H9 (cell line): ENCODE results near the gene NSFL1C. TPM values are rescaled to one million over a fixed set of nuclear protein-coding genes. Genes with fewer than 3 reads are reported as not detected.

ENCODE experiments used
- DNase-seq: peaks from one replicate; pipeline ENCODE4 v3.0.0-alpha.2; 2017
- H2AFZ ChIP-seq: one replicate; pipeline ENCODE4 v1.6.1; 2013; ENCODE audit warnings: mild to moderate bottlenecking, low read length, control low read depth, moderate library complexity
- H2AK5ac ChIP-seq: 2 replicates; pipeline ENCODE4 v1.6.1; 2013; ENCODE audit warnings: low read length, control low read depth, mixed read lengths; ENCODE audit not compliant: insufficient read length
- H2BK120ac ChIP-seq: one replicate; pipeline ENCODE4 v1.6.1; 2013; ENCODE audit warnings: low read depth, mild to moderate bottlenecking, low read length, control low read depth, inconsistent platforms; ENCODE audit not compliant: poor library complexity, severe bottlenecking
- H2BK12ac ChIP-seq: 2 replicates; pipeline ENCODE4 v1.6.1; 2013; ENCODE audit warnings: low read length, control low read depth, mixed read lengths, low read depth; ENCODE audit not compliant: insufficient read length
- H2BK15ac ChIP-seq: 2 replicates; pipeline ENCODE4 v1.6.1; 2013; ENCODE audit warnings: low read depth, low read length, control low read depth
- H2BK20ac ChIP-seq: one replicate; pipeline ENCODE4 v1.6.1; 2013; ENCODE audit warnings: low read depth, mild to moderate bottlenecking, low read length, control low read depth, inconsistent platforms; ENCODE audit not compliant: poor library complexity, severe bottlenecking
- H2BK5ac ChIP-seq: 2 replicates; pipeline ENCODE4 v1.6.1; 2013; ENCODE audit warnings: low read length, control low read depth, mixed read lengths; ENCODE audit not compliant: insufficient read length
- H3K14ac ChIP-seq: 2 replicates; pipeline ENCODE4 v1.6.1; 2013; ENCODE audit warnings: low read length, control low read depth; ENCODE audit not compliant: insufficient read depth
- H3K18ac ChIP-seq: 2 replicates; pipeline ENCODE4 v1.6.1; 2013; ENCODE audit warnings: low read depth, mild to moderate bottlenecking, mixed read lengths, low read length, control low read depth; ENCODE audit not compliant: insufficient read length
- H3K23ac ChIP-seq: 2 replicates; pipeline ENCODE4 v1.6.1; 2013; ENCODE audit warnings: low read length, control low read depth, mixed read lengths, low read depth; ENCODE audit not compliant: insufficient read length
- H3K23me2 ChIP-seq: 2 replicates; pipeline ENCODE4 v1.6.1; 2013; ENCODE audit warnings: low read depth, mild to moderate bottlenecking, mixed read lengths, low read length, control low read depth; ENCODE audit not compliant: insufficient read length, poor library complexity, severe bottlenecking
- H3K27ac ChIP-seq: 2 replicates; pipeline ENCODE4 v1.5.1; 2013; ENCODE audit warnings: low read length, control low read depth, mixed read lengths, low read depth; ENCODE audit not compliant: insufficient read length
- H3K27me3 ChIP-seq: 2 replicates; pipeline ENCODE4 v1.6.1; 2013; ENCODE audit warnings: low read length, control low read depth, inconsistent platforms; ENCODE audit not compliant: insufficient read depth
- H3K4ac ChIP-seq: 2 replicates; pipeline ENCODE4 v1.6.1; 2013; ENCODE audit warnings: low read depth, mild to moderate bottlenecking, control low read depth, inconsistent platforms, low read length, moderate library complexity
- H3K4me1 ChIP-seq: 2 replicates; pipeline ENCODE4 v1.6.1; 2013; ENCODE audit warnings: low read length, control low read depth, inconsistent platforms; ENCODE audit not compliant: insufficient read depth
- H3K4me2 ChIP-seq: 2 replicates; pipeline ENCODE4 v1.6.1; 2013; ENCODE audit warnings: low read length, control low read depth, mixed read lengths; ENCODE audit not compliant: insufficient read length, insufficient read depth
- H3K56ac ChIP-seq: 2 replicates; pipeline ENCODE4 v1.6.1; 2013; ENCODE audit warnings: low read depth, mild to moderate bottlenecking, mixed read lengths, low read length, control low read depth; ENCODE audit not compliant: insufficient read length
- H3K79me1 ChIP-seq: 2 replicates; pipeline ENCODE4 v1.6.1; 2013; ENCODE audit warnings: low read depth, mild to moderate bottlenecking, moderate library complexity, low read length, control low read depth, inconsistent platforms; ENCODE audit not compliant: insufficient read depth, poor library complexity, severe bottlenecking
- H3K79me2 ChIP-seq: 2 replicates; pipeline ENCODE4 v1.6.1; 2013; ENCODE audit warnings: low read length, control low read depth, inconsistent platforms; ENCODE audit not compliant: insufficient read depth
- H3K9ac ChIP-seq: 2 replicates; pipeline ENCODE4 v1.6.1; 2013; ENCODE audit warnings: low read length, control low read depth, mixed read lengths; ENCODE audit not compliant: insufficient read length; ENCODE audit errors: extremely low read depth
- H3K9me3 ChIP-seq: one replicate; pipeline ENCODE4 v1.6.1; 2013; ENCODE audit warnings: low read depth, low read length, inconsistent platforms; ENCODE audit not compliant: control insufficient read depth
- H3T11ph ChIP-seq: one replicate; pipeline ENCODE4 v1.6.1; 2013; ENCODE audit warnings: mild to moderate bottlenecking, low read length, control low read depth, inconsistent platforms
- H4K20me1 ChIP-seq: one replicate; pipeline ENCODE4 v1.6.1; 2013; ENCODE audit not compliant: control insufficient read depth, insufficient read length, insufficient read depth
- H4K5ac ChIP-seq: 2 replicates; pipeline ENCODE4 v1.6.1; 2013; ENCODE audit warnings: low read depth, mild to moderate bottlenecking, mixed read lengths, low read length, control low read depth; ENCODE audit not compliant: insufficient read length
- H4K8ac ChIP-seq: replicated peaks from 2 replicates; pipeline ENCODE4 v1.6.1; 2013; ENCODE audit warnings: low read length, control low read depth, mixed read lengths, low read depth; ENCODE audit not compliant: insufficient read length
- H4K91ac ChIP-seq: 2 replicates; pipeline ENCODE4 v1.6.1; 2013; ENCODE audit warnings: low read depth, mild to moderate bottlenecking, moderate library complexity, mixed read lengths, low read length, control low read depth; ENCODE audit not compliant: insufficient read length
- H3K27ac Mint-ChIP-seq, 3 experiments: 2 replicates in 2 of 3; 3 replicates in 1 of 3; pipeline ENCODE4 v1.8.0; 2020 to 2021; ENCODE audit warnings: mixed read lengths in 3 of 3, mild to moderate bottlenecking in 1 of 3, moderate library complexity in 1 of 3
- H3K27me3 Mint-ChIP-seq: 2 replicates; pipeline ENCODE4 v1.8.0; 2021; ENCODE audit warnings: low read depth, mild to moderate bottlenecking, moderate library complexity, mixed read lengths
- H3K36me3 Mint-ChIP-seq, 3 experiments: 2 replicates in 2 of 3; 3 replicates in 1 of 3; pipeline ENCODE4 v1.8.0; 2020 to 2021; ENCODE audit warnings: low read depth in 3 of 3, mixed read lengths in 3 of 3; ENCODE audit not compliant: insufficient read depth in 1 of 3
- H3K4me1 Mint-ChIP-seq, 2 experiments: 2 replicates each; pipeline ENCODE4 v1.8.0; 2020; ENCODE audit warnings: mixed read lengths in 2 of 2
- H3K4me3 Mint-ChIP-seq, 2 experiments: 2 replicates in 1 of 2; 3 replicates in 1 of 2; pipeline ENCODE4 v1.8.0; 2020 to 2021; ENCODE audit warnings: mild to moderate bottlenecking in 2 of 2, mixed read lengths in 2 of 2, moderate library complexity in 1 of 2
- H3K9me3 Mint-ChIP-seq, 2 experiments: 2 replicates in 1 of 2; 3 replicates in 1 of 2; pipeline ENCODE4 v1.8.0; 2020; ENCODE audit warnings: mild to moderate bottlenecking in 2 of 2, mixed read lengths in 2 of 2, moderate library complexity in 1 of 2
- CTCF ChIP-seq: fragments of 200-600 bp; sonication (generic); conservative IDR thresholded peaks from 3 replicates; pipeline ENCODE4 v1.8.0; 2021; ENCODE audit warnings: antibody characterized with exemption, mild to moderate bottlenecking
- whole genome bisulfite sequencing: extraction: QIAGEN DNeasy Blood & Tissue Kit; methylation state at CpG from one replicate; pipeline ENCODE4 v1.1.7; 2013; ENCODE audit warnings: missing lambda C conversion rate, low lambda C conversion rate, mixed read lengths; ENCODE audit not compliant: insufficient read length; ENCODE audit errors: extremely low coverage; 5-methylcytosine and 5-hydroxymethylcytosine counted together
- total RNA-seq: library from RNA; stranded (reverse); gene quantifications from 2 replicates; pipeline ENCODE4 v1.2.1, GENCODE V29; 2021

Gene NSFL1C
- total RNA-seq, 1 experiment from 2014 or later = 81.8 TPM

- Histone ChIP-seq H2AFZ (no peak overlapping the region), H2AK5ac (no peak overlapping the region), H3K23me2 (no peaks in the 10 kb centered on the region), H3K27me3 (no peaks in the 10 kb centered on the region), H2BK20ac (no peak overlapping the region), H2BK12ac (no peak overlapping the region), H2BK15ac (no peak overlapping the region), H4K5ac (no peak overlapping the region), H3K4ac (no peak overlapping the region), H3K79me1 (no peaks in the 10 kb centered on the region), H3T11ph (no peak overlapping the region), H3K56ac (no peak overlapping the region), H3K18ac (no peak overlapping the region), H3K79me2 (no peaks in the 10 kb centered on the region), H4K8ac (no peak overlapping the region), H3K9me3 (no peaks in the 10 kb centered on the region), H2BK120ac (no peak overlapping the region), H3K14ac (no peak overlapping the region), H4K20me1 (no peaks in the 10 kb centered on the region), H3K4me2 (no peak overlapping the region), H4K91ac (no peak overlapping the region), H2BK5ac (no peak overlapping the region), H3K9ac (no peak overlapping the region), H3K4me1 (no peaks in the 10 kb centered on the region), H3K27ac (no peak overlapping the region), H3K23ac (no peak overlapping the region)
- WGBS = no CpG with 5 or more reads among the region's 4 CpGs
- no peak for TF ChIP-seq CTCF
- Mint-ChIP-seq H3K9me3 (peaks cover 17 to 38% of the 10 kb centered on the region in 2 experiments), H3K4me3 (no peak overlapping the region), H3K4me1 (peaks cover 15 to 26% of the 10 kb centered on the region in 2 experiments), H3K27ac (no peak overlapping the region), H3K27me3 (peaks cover 9% of the 10 kb centered on the region), H3K36me3 (peaks cover 2 to 6% (median 4%) of the 10 kb centered on the region in 3 experiments; a peak in 3 of 7 replicates)
- DNase-seq = no peak
Measured at GRCh38 chr20:1420066-1420465, 46.6 kb downstream of the NSFL1C start.
